Peyer's patch (tissue), 4 donors: ENCODE data around the gene PAPOLB.

ENCODE experiments used
- CTCF ChIP-seq, 6 experiments: fragments of 450-650 bp in 4 of 6; fragments of 200-600 bp in 2 of 6; sonication (generic) in 1 of 6; IDR thresholded peaks; one replicate each; pipeline ENCODE4 v1.5.1; 2017 to 2019; ENCODE audit warnings: antibody characterized with exemption in 6 of 6, mild to moderate bottlenecking in 3 of 6, moderate library complexity in 1 of 6
- POLR2A ChIP-seq, 2 donors: fragments of 450-650 bp; IDR thresholded peaks; one replicate each; pipeline ENCODE4 v1.5.1; 2017; ENCODE audit warnings: antibody characterized with exemption in 2 of 2, mild to moderate bottlenecking in 2 of 2, moderate library complexity in 2 of 2

- TF ChIP-seq CTCF (IDR thresholded peaks at IDR 0.05) = no peak
- no peak for TF ChIP-seq POLR2A (IDR thresholded peaks at IDR 0.05)
Observed at GRCh38 chr7:4856336-4857057, 5.3 kb downstream of the PAPOLB start.
